IPS DF 6.9 (cell line): ENCODE measurements around the gene SKIL.

Experiments used
- DNase-seq: peaks from one replicate; pipeline ENCODE4 v3.0.0-alpha.2; 2013; ENCODE audit warnings: low read depth, low spot score
- H3K27ac ChIP-seq: one replicate; pipeline ENCODE4 v1.5.1; 2013; ENCODE audit warnings: low read length, control low read depth
- H3K27me3 ChIP-seq: 2 replicates; pipeline ENCODE4 v1.6.1; 2013; ENCODE audit warnings: mild to moderate bottlenecking, low read length; ENCODE audit not compliant: control insufficient read depth, insufficient read depth
- H3K36me3 ChIP-seq: 2 replicates; pipeline ENCODE4 v1.6.1; 2013; ENCODE audit warnings: low read length; ENCODE audit not compliant: control insufficient read depth, insufficient read depth
- H3K4me1 ChIP-seq: 2 replicates; pipeline ENCODE4 v1.6.1; 2013; ENCODE audit warnings: low read length; ENCODE audit not compliant: control insufficient read depth, insufficient read depth
- H3K4me3 ChIP-seq: 2 replicates; pipeline ENCODE4 v1.5.1; 2013; ENCODE audit warnings: mild to moderate bottlenecking, low read length
- H3K9me3 ChIP-seq: 2 replicates; pipeline ENCODE4 v1.6.1; 2013; ENCODE audit warnings: low read length, inconsistent platforms; ENCODE audit not compliant: control insufficient read depth, insufficient read depth
- WGBS: extraction: QIAGEN DNeasy Blood & Tissue Kit; methylation state at CpG from one replicate; pipeline ENCODE4 v1.1.7; 2013; ENCODE audit warnings: mixed read lengths, missing lambda C conversion rate; ENCODE audit not compliant: insufficient read length, insufficient coverage; 5-methylcytosine and 5-hydroxymethylcytosine counted together

Gene SKIL

GRCh38 chr3:170423001-170423615 lies 65.6 kb downstream of the SKIL start:
- no peak overlapping the region for H3K4me3 ChIP-seq
- H3K27ac ChIP-seq, result no peak overlapping the region
- WGBS, result no CpG with 5 or more reads among the region's 8 CpGs
- no peaks in the 10 kb centered on the region for H3K9me3 ChIP-seq
- no peak for DNase-seq
- no peaks in the 10 kb centered on the region for H3K36me3 ChIP-seq
- peaks cover 18% of the 10 kb centered on the region; the same call in 1 of the 2 replicates for H3K27me3 ChIP-seq
- H3K4me1 ChIP-seq, result peaks cover 3% of the 10 kb centered on the region; the same call in 1 of the 2 replicates

GRCh38 chr3:170424879-170425278 lies 67.4 kb downstream of the SKIL start:
- WGBS, result no CpG with 5 or more reads among the region's 8 CpGs
- Histone ChIP-seq H3K27ac (no peak overlapping the region), H3K36me3 (no peaks in the 10 kb centered on the region), H3K9me3 (no peaks in the 10 kb centered on the region), H3K27me3 (peaks cover 8% of the 10 kb centered on the region; the same call in 1 of the 2 replicates), H3K4me1 (peaks cover 2% of the 10 kb centered on the region; the same call in 1 of the 2 replicates), H3K4me3 (no peak overlapping the region)
- DNase-seq, result no peak

- Histone ChIP-seq H3K36me3 (no peaks in the 10 kb centered on the region), H3K4me3 (no peak overlapping the region), H3K27me3 (peaks cover under 1% of the 10 kb centered on the region; the same call in 1 of the 2 replicates), H3K4me1 (peaks cover 2% of the 10 kb centered on the region; the same call in 1 of the 2 replicates), H3K9me3 (no peaks in the 10 kb centered on the region), H3K27ac (no peak overlapping the region)
- DNase-seq, result no peak
- no CpG with 5 or more reads among the region's 11 CpGs for WGBS
These were observed 68.2 kb downstream of the SKIL start for GRCh38 chr3:170425491-170426239.

DNA sequence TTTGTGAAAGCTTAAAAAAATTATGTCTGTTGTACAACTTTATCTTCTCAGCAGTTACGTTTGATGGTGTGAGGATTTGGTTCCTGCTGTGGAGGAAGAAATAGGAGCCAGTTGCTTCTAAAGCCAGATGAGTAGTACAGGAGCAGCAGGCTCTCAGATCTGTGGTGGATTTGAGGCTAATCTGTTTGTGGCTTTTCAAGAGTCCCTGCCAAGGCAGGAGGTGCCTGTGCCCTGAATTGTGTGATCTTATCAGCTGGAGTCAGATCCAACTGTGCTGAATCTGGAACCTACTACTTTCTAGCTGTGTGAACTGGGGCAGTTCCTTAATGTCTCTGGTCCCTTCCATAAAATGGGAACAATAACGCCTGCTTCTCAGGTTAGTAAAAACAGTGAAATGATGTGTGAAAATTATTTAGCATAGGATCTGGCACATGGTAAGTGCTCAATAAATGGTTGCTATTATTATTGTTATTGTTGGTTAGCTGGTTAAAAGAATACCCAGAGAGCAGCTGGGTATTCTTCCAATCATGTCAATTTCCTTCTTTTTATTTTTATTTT lies 68.8 kb downstream of the SKIL start:
- no peak overlapping the region for H3K27ac ChIP-seq
- DNase-seq, result no peak
- peaks cover 2% of the 10 kb centered on the region; the same call in 1 of the 2 replicates for H3K4me1 ChIP-seq
- WGBS, result no CpG with 5 or more reads among the region's 2 CpGs
- H3K27me3 ChIP-seq, result no peaks in the 10 kb centered on the region
- H3K36me3 ChIP-seq, result no peaks in the 10 kb centered on the region
- H3K4me3 ChIP-seq, result no peak overlapping the region
- no peaks in the 10 kb centered on the region for H3K9me3 ChIP-seq

- Histone ChIP-seq H3K9me3 (no peaks in the 10 kb centered on the region), H3K27me3 (no peaks in the 10 kb centered on the region), H3K27ac (no peak overlapping the region), H3K36me3 (no peaks in the 10 kb centered on the region), H3K4me1 (peaks cover 2% of the 10 kb centered on the region; the same call in 1 of the 2 replicates), H3K4me3 (no peak overlapping the region)
- WGBS, result no CpG with 5 or more reads among the region's 2 CpGs
- no peak for DNase-seq
These were observed 70.6 kb downstream of the SKIL start for GRCh38 chr3:170428095-170428494.

DNA sequence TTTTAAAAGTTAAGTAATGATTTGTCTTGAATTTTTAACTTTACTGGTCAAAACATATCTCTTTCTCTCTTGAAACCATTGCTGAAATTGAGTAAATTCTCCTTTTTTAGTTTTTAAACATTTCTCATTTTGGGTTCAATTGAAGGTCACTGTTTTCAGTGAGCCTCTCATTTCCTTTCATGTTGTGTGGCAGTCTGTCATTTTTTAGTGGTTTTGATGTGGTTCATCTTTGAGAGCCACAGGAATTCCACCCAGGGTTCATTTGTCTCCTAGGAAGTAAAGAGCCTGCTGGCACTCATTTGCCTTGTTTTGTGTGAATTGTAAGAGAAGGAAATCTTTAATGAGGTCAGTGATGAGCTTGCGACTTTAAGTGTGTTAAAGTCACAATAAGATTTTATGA lies 71.5 kb downstream of the SKIL start:
- 100% methylated on average over 1 of the region's 1 CpG for WGBS
- no peak for DNase-seq
- no peaks in the 10 kb centered on the region for H3K27me3 ChIP-seq

GRCh38 chr3:170431054-170431453 lies 73.5 kb downstream of the SKIL start:
- WGBS, result no CpG with 5 or more reads among the region's 3 CpGs
- no peaks in the 10 kb centered on the region for H3K36me3 ChIP-seq
- DNase-seq, result no peak
- no peaks in the 10 kb centered on the region for H3K4me1 ChIP-seq
- no peaks in the 10 kb centered on the region for H3K9me3 ChIP-seq
- H3K4me3 ChIP-seq, result no peak overlapping the region
- H3K27me3 ChIP-seq, result no peaks in the 10 kb centered on the region
- H3K27ac ChIP-seq, result no peak overlapping the region

More for the DNA sequence above, 71.5 kb downstream of the SKIL start:
- Histone ChIP-seq H3K36me3 (no peaks in the 10 kb centered on the region), H3K4me3 (no peak overlapping the region), H3K9me3 (no peaks in the 10 kb centered on the region), H3K27ac (no peak overlapping the region), H3K4me1 (peaks cover 2% of the 10 kb centered on the region; the same call in 1 of the 2 replicates)

GRCh38 chr3:170432416-170432815 lies 74.9 kb downstream of the SKIL start:
- DNase-seq, result no peak
- Histone ChIP-seq H3K9me3 (no peaks in the 10 kb centered on the region), H3K4me1 (no peaks in the 10 kb centered on the region), H3K27ac (no peak overlapping the region), H3K27me3 (no peaks in the 10 kb centered on the region), H3K36me3 (no peaks in the 10 kb centered on the region), H3K4me3 (no peak overlapping the region)
- WGBS, result no CpG with 5 or more reads among the region's 14 CpGs

DNA sequence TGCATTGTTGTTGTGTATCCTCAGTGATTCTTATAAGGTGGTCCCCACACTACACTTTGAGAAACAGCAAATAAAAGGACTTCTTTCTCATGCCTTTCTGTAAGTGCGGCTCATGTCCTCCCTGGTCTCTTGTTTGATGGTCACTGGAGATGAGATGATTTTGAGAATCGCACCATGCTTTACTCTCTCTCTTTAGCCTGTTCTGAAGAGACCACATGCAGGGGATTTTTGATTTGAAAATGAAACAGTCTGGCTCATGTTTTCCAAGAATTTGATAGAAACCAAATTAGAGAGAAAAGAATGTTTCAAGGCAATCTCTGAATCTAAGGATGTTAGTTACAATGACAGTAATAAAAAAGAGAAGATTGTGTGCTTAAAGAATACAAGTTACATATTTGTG lies 79.2 kb downstream of the SKIL start:
- Histone ChIP-seq H3K27me3 (no peaks in the 10 kb centered on the region), H3K4me1 (no peaks in the 10 kb centered on the region), H3K27ac (no peak overlapping the region), H3K4me3 (no peak overlapping the region), H3K36me3 (no peaks in the 10 kb centered on the region), H3K9me3 (no peaks in the 10 kb centered on the region)
- DNase-seq, result no peak
- no CpG with 5 or more reads among the region's 2 CpGs for whole genome bisulfite sequencing

GRCh38 chr3:170437176-170437575 lies 79.7 kb downstream of the SKIL start:
- H3K4me3 ChIP-seq, result no peak overlapping the region
- no peak for DNase-seq
- H3K36me3 ChIP-seq, result no peaks in the 10 kb centered on the region
- no CpG with 5 or more reads among the region's 4 CpGs for WGBS
- no peaks in the 10 kb centered on the region for H3K27me3 ChIP-seq
- no peaks in the 10 kb centered on the region for H3K4me1 ChIP-seq
- H3K27ac ChIP-seq, result no peak overlapping the region
- H3K9me3 ChIP-seq, result no peaks in the 10 kb centered on the region
